SK-N-MC (cell line): ENCODE results near the gene OGFOD1.

Experiments used
- EZH2 ChIP-seq: fragments of 200-600 bp; sonication (generic); IDR thresholded peaks from one replicate; pipeline ENCODE4 v1.6.1; 2017; ENCODE audit warnings: antibody characterized with exemption
- POLR2AphosphoS5 ChIP-seq: IDR thresholded peaks from 2 replicates; pipeline ENCODE4 v1.6.1; 2012; ENCODE audit warnings: mild to moderate bottlenecking, low read depth, low read length, borderline replicate concordance

GRCh38 chr16:56514845-56515244 is 63.5 kb downstream of the OGFOD1 start:
- TF ChIP-seq POLR2AphosphoS5 (no peak), EZH2 (no peak)
